ENCODE data around the gene CTCFL.
A peak's percentile ranks its signal among the peaks of the same experiment; 100 is the strongest.

CTCFL gene

DNA sequence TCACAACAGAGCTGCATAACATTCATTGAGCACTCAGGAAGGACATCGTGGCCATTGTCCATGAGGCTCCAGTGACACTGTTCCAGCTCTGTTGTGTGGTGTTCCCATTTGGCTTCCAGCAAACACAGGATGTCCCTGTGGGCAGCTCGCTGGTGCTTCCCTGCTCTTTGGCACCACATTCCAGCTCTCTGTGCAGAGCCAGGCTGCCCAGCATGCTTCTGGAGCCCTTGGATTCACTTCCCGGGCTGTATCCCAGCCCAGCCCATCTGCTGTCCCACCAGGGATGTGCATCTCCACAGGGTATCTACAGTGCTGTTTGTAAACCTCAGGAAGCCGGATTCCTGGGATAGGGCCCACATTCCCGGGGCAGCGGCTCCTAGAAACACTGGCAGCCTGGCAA is 57.2 kb downstream of the CTCFL start:
- H3K9me3 Mint-ChIP-seq, result no peaks in the 10 kb centered on the region
- no peak overlapping the region for H3K4me3 Mint-ChIP-seq
- no peak overlapping the region for H3K27ac Mint-ChIP-seq
- H3K4me1 Mint-ChIP-seq, result peaks cover 3% of the 10 kb centered on the region
- H3K27me3 Mint-ChIP-seq, result no peaks in the 10 kb centered on the region
- DNase-seq (no peak), ATAC-seq (no peak)
- no peaks in the 10 kb centered on the region for H3K36me3 Mint-ChIP-seq (ENCODE audit: low read depth)

DNA sequence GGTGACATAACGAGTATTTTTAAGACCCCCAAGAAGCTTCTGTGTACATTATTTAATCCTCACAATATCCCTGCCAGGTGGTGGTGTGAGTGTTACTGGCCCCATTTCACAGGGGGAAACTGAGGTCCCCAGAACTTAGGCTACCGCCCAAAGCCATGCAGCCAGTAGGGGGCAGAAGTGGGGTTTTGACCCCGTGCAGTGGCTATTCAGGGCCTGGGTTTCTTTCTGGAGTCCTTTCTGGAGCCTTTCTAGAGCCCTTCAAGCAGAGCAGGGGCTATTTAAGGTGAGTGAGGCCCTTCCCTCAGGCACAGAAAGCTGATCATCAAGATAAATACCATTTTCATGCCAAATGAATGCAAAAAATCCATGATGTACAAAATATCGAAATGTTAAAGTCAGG is 59.0 kb downstream of the CTCFL start:
- no peaks in the 10 kb centered on the region for H3K4me1 Mint-ChIP-seq
- ATAC-seq (no peak), DNase-seq (no peak)
- H3K9me3 Mint-ChIP-seq, result no peaks in the 10 kb centered on the region
- no peaks in the 10 kb centered on the region for H3K27me3 Mint-ChIP-seq
- H3K36me3 Mint-ChIP-seq (ENCODE audit: low read depth), result no peaks in the 10 kb centered on the region
- H3K4me3 Mint-ChIP-seq, result no peak overlapping the region
- H3K27ac Mint-ChIP-seq, result no peak overlapping the region

DNA sequence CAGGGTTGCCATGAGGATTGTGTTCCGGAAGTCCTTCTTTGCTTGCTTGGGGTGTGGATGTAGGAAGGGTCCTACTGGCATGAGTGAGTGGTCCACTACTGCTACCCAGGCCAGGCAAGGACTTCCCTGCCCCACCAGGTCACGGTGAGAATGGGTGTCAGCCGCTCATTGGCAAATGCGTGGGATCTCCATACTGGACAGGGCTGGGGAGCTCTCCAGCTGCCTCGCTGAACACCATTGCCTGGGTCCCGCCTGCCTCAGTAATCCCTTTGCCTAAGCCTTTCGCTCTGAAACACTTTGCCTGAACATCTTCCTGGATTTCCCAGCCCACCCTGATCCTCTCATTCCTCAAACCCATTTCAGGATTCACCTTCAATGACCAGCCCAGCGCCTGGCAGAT is 59.5 kb downstream of the CTCFL start:
- Mint-ChIP-seq H3K27ac (no peak overlapping the region), H3K27me3 (no peaks in the 10 kb centered on the region), H3K9me3 (no peaks in the 10 kb centered on the region), H3K36me3 (ENCODE audit: low read depth) (no peaks in the 10 kb centered on the region), H3K4me1 (no peaks in the 10 kb centered on the region), H3K4me3 (no peak overlapping the region)
- ATAC-seq (no peak), DNase-seq (no peak)

DNA sequence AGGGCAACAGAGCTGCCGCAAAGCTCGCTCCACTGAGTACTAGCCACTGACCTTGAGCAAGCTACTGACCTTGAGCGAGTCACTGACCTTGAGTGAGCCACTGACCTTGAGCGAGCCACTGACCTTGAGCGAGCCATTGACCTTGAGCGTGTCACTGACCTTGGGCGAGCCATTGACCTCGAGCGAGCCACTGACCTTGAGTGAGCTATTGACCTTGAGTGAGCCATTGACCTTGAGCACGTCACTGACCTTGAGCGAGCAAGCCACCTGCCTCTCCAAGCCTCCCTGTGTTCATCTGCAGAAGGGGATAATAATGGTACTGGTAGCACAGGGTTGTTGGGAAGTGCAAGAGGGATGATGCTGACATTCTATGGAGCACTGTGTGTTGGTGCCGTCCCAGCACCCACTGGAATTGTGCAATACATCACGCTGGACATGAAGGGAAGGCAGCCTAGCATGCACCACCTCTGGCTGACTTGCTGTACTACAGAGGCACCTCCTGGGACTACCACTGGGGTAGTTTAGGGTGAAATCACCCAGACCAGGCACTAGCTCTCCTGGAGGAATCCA is 60.2 kb downstream of the CTCFL start:
- peak overlapping the region; percentile 73 for H3K27ac Mint-ChIP-seq
- H3K36me3 Mint-ChIP-seq (ENCODE audit: low read depth), result no peaks in the 10 kb centered on the region
- no peaks in the 10 kb centered on the region for H3K27me3 Mint-ChIP-seq
- H3K4me3 Mint-ChIP-seq, result no peak overlapping the region
- H3K9me3 Mint-ChIP-seq, result no peaks in the 10 kb centered on the region
- no peaks in the 10 kb centered on the region for H3K4me1 Mint-ChIP-seq
- no peak for ATAC-seq
- no peak for DNase-seq

DNA sequence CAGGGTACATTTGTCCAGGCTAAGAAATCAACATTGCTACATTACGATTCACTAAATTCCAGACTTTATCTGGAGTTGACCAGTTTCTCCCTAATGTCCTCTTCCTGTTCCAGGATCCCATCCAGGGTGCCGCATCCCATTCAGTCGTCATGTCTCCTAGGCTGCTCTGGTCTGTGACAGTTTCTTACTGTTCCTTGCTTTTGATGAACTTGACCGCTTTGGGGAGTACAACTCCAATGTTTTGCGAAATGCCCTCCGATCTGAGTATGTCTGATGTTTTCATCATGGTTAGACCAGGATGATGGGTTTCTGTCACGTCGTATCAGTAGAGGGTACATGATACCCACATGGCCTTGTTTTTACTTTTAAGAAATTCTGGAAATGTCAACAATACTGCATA is 62.2 kb downstream of the CTCFL start:
- no peaks in the 10 kb centered on the region for H3K9me3 Mint-ChIP-seq
- no peak overlapping the region for H3K27ac Mint-ChIP-seq
- H3K27me3 Mint-ChIP-seq, result no peaks in the 10 kb centered on the region
- H3K4me3 Mint-ChIP-seq, result no peak overlapping the region
- ATAC-seq (no peak), DNase-seq (no peak)
- no peaks in the 10 kb centered on the region for H3K36me3 Mint-ChIP-seq (ENCODE audit: low read depth)
- peaks cover 2% of the 10 kb centered on the region for H3K4me1 Mint-ChIP-seq

DNA sequence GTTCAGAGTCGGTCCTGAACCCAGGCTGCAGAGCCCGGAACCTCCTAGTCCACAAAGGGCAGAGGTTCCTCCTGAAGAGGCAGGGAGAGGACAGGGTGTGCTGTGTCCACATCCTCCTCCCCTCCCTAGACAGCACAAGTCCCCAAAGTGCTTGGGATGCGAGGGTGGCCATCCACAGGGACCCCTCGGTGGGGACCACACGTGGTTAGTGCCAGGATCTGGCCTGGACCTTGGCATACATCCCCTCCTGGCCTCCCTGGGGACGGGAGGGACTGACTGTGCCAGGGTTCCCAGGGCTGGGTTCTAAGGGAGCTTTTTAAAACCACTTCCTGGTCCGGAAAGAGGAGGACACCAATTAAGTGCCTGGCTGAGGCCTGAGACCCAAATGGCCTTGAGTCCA is 63.2 kb downstream of the CTCFL start:
- no peaks in the 10 kb centered on the region for H3K27me3 Mint-ChIP-seq
- H3K4me1 Mint-ChIP-seq, result peaks cover 2% of the 10 kb centered on the region
- H3K4me3 Mint-ChIP-seq, result no peak overlapping the region
- peak overlapping the region; percentile 19 for H3K27ac Mint-ChIP-seq
- no peak for ATAC-seq
- H3K36me3 Mint-ChIP-seq (ENCODE audit: low read depth), result no peaks in the 10 kb centered on the region
- H3K9me3 Mint-ChIP-seq, result no peaks in the 10 kb centered on the region
- DNase-seq, result no peak

DNA sequence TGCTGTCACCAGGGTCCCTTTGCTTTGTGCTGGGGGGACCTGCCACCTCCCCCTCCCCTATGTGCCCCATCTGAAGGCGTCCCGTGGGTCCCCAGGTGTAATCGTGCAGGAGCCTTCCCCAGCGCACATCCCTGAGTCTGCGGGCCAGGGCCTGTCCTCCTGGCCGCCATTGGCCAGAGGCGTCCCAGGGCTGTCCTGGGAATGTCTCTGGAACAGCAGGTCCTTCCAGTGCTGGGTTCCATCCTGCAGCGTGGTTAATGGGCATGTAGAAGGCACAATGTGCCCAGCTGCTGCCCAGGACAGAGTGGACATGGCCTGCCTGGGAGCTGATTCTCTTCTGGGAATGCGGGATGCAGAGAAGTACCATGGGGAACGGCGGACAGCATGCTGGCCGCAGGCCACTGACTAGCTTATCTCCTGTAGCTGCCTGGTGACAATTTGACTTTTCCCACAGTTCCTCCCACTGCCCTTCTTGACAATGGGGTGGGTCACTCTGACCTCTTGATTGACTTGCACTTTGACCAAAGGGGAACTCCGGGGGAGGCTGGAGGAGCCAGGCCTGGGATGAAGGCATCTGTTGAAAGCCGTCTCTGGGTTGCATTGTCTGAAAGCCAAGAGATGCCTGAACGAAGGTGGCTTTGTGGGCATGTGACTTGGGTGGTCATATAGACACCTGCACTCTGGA is 64.0 kb downstream of the CTCFL start:
- DNase-seq (no peak), ATAC-seq (no peak)
- H3K27ac Mint-ChIP-seq, result no peak overlapping the region
- peaks cover 2% of the 10 kb centered on the region for H3K4me1 Mint-ChIP-seq
- H3K9me3 Mint-ChIP-seq, result no peaks in the 10 kb centered on the region
- no peaks in the 10 kb centered on the region for H3K36me3 Mint-ChIP-seq (ENCODE audit: low read depth)
- no peaks in the 10 kb centered on the region for H3K27me3 Mint-ChIP-seq
- H3K4me3 Mint-ChIP-seq, result no peak overlapping the region

DNA sequence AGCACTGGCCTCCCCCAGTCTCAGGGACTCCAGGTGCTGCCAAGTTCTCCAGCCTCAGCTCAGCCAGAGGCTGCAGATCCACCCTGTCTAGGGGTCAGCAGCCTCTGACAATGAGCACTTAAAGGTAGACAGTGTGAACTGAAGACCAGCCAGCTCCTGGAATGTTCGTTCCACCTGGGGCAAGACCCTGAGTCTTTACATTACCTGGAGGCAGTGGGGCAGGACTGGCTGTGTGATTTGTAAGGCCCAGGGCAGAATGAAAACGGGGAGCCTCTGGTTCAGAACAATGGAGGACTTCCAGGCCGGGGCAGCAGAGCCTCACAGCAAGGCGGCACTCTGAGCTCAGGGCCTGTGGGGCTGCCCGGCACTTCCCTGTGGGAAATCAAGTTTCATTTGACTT is 65.0 kb downstream of the CTCFL start:
- no peaks in the 10 kb centered on the region for H3K36me3 Mint-ChIP-seq (ENCODE audit: low read depth)
- ATAC-seq, result no peak

DNA sequence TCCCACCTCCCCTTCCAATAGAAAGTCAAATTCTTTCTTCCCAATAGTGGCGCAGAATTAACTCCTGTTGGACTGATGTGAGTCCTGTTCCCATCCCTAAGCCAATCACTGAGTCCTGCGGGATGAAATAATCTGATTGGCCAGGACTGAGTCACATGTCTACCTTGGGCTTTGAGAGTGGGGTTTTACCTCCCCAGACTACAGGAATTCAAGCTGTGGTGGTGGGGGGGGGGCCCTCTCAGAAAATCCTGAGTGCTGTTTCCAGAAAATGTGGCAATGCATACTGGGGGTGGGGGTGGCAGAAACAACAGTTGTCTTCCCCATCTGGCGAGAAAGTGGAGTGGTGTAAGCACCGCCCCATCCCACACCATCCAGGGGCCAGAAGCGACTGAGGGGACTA is 65.7 kb downstream of the CTCFL start:
- H3K27ac Mint-ChIP-seq, result no peak overlapping the region

More for the DNA sequence above, 65.0 kb downstream of the CTCFL start:
- Mint-ChIP-seq H3K4me3 (no peak overlapping the region), H3K9me3 (no peaks in the 10 kb centered on the region), H3K4me1 (peaks cover 2% of the 10 kb centered on the region), H3K27me3 (no peaks in the 10 kb centered on the region), H3K27ac (no peak overlapping the region)
- no peak for DNase-seq

DNA sequence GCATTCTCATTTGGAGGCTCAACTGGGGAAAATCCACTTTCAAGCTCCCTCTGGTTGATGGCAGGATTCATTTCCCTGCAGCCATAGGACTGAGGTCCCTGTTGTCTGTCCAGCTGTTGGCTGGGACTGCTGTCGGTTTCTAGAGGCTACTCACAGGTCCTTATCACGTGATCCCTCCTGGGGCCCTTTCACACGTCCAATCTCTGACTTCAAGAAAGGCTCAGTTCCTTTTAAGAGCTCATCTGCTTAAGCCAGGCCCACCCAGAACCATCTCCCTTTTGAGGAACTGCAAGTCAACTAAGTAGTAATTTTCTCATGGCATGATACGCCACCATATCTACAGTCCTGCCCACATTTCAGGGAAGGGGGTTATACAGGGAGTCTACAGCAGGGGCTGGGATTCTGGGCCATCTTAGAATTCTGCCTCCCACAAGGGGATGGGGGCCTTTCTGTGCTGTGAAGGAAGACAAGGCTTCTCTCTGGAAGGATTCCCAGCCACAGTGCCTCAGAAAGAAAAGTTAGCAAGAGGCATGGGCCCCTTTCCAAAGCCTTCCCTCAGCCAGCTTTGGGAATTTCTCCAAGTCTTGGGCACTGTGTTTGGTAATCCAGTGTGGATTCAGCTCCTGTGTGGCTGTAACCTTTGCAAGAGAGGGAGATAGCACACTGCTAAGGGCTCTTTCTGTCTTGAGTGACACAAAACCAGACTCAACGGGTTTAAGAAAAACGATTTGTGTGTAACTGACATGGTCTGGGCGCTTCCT is 66.4 kb downstream of the CTCFL start:
- H3K27ac Mint-ChIP-seq, result no peak overlapping the region
- ATAC-seq, result no peak
- H3K9me3 Mint-ChIP-seq, result no peaks in the 10 kb centered on the region
- DNase-seq, result no peak
- H3K4me1 Mint-ChIP-seq, result peaks cover 2% of the 10 kb centered on the region
- no peaks in the 10 kb centered on the region for H3K27me3 Mint-ChIP-seq
- H3K4me3 Mint-ChIP-seq, result no peak overlapping the region
- H3K36me3 Mint-ChIP-seq (ENCODE audit: low read depth), result no peaks in the 10 kb centered on the region

More for the DNA sequence above, 65.7 kb downstream of the CTCFL start:
- no peaks in the 10 kb centered on the region for H3K36me3 Mint-ChIP-seq (ENCODE audit: low read depth)
- DNase-seq (no peak), ATAC-seq (no peak)
- no peak overlapping the region for H3K4me3 Mint-ChIP-seq
- no peaks in the 10 kb centered on the region for H3K27me3 Mint-ChIP-seq
- peaks cover 2% of the 10 kb centered on the region for H3K4me1 Mint-ChIP-seq
- H3K9me3 Mint-ChIP-seq, result no peaks in the 10 kb centered on the region

DNA sequence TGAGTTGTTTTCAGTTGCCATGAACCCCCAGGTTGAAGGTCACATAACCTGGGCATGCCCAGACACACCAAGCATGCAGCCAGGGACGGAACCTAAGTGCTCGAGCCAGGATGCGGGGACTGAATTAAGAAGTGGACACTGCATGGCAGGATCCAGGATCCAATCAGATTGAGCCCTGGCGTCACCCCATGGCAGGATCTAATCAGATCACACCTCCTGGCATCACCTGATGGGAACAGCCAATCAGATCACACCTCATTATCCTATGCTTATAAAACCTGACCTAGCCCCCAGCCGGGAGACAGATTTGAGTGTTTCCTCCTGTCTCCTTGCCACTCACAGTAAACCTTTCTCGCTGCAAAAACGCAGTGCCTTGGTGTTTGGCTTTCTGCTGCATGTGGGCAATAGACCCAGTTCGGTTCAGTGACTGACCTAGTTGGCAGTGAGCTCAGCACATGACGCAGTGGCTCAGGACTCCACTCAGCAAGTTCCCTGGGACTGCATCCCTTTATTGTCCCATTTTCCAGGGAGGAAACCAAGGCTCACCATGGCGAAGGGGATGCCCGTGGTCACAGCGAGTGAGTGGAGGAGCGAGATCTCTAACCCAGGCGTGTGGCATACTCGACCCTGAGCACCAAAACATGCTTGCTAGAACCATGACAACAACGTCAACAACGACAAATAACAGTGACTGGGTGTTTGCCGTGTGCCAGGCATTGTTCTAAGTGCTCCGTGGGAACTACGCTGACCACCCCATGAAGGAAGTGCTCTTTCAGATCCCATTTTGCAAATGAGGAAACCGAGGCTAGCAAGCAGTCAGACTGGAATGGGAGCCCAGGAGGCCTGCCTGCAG is 67.5 kb downstream of the CTCFL start:
- Mint-ChIP-seq H3K9me3 (no peaks in the 10 kb centered on the region), H3K4me3 (no peak overlapping the region), H3K36me3 (ENCODE audit: low read depth) (no peaks in the 10 kb centered on the region), H3K4me1 (peaks cover 4% of the 10 kb centered on the region), H3K27me3 (no peaks in the 10 kb centered on the region), H3K27ac (no peak overlapping the region)
- DNase-seq (no peak), ATAC-seq (no peak)

DNA sequence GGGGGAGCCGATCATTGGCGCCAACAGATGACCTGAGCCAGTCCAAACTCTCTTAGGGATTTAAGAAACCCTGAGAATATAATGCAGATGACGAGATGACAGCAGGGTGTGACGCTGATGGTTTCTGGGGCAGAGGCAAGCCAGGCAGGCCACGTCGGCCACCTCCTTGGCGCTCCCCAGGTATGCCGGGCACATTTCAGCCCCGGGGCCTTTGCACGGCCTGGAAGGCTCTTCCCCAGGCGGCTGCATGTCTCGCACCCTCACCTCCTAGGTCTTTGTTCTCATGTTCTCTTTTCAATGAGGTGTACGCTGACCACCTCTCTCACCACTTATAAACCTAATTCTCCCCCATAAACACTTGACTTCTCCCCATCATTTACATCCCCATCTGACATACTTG is 68.8 kb downstream of the CTCFL start:
- no peak overlapping the region for H3K4me3 Mint-ChIP-seq
- H3K4me1 Mint-ChIP-seq, result peaks cover 18% of the 10 kb centered on the region
- DNase-seq, result no peak
- ATAC-seq, result no peak
- H3K27ac Mint-ChIP-seq, result no peak overlapping the region
- H3K27me3 Mint-ChIP-seq, result no peaks in the 10 kb centered on the region
- H3K36me3 Mint-ChIP-seq (ENCODE audit: low read depth), result no peaks in the 10 kb centered on the region
- H3K9me3 Mint-ChIP-seq, result peaks cover 3% of the 10 kb centered on the region

DNA sequence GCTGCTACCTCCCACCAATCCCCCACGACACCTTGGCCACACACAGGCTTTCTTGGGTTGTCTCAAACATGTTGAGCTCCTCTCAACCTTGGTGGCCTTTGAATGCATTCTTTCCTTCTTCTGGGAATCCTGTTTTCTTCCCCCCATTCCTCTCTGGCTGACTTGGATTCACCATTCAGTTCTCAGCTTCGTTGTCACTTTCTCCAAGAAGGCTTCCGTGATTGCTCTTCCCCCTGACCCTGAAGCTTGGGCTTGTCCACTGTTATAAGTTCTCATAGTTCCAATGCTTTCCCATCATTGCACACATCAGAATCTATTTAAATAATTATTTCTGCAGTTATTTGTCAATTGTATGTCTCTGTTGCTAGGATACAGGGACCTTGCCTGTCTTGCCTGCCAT is 69.6 kb downstream of the CTCFL start:
- no peaks in the 10 kb centered on the region for H3K27me3 Mint-ChIP-seq
- H3K4me3 Mint-ChIP-seq, result no peak overlapping the region
- DNase-seq (no peak), ATAC-seq (no peak)
- no peaks in the 10 kb centered on the region for H3K36me3 Mint-ChIP-seq (ENCODE audit: low read depth)
- peaks cover 24% of the 10 kb centered on the region for H3K4me1 Mint-ChIP-seq
- peaks cover 3% of the 10 kb centered on the region for H3K9me3 Mint-ChIP-seq
- no peak overlapping the region for H3K27ac Mint-ChIP-seq

DNA sequence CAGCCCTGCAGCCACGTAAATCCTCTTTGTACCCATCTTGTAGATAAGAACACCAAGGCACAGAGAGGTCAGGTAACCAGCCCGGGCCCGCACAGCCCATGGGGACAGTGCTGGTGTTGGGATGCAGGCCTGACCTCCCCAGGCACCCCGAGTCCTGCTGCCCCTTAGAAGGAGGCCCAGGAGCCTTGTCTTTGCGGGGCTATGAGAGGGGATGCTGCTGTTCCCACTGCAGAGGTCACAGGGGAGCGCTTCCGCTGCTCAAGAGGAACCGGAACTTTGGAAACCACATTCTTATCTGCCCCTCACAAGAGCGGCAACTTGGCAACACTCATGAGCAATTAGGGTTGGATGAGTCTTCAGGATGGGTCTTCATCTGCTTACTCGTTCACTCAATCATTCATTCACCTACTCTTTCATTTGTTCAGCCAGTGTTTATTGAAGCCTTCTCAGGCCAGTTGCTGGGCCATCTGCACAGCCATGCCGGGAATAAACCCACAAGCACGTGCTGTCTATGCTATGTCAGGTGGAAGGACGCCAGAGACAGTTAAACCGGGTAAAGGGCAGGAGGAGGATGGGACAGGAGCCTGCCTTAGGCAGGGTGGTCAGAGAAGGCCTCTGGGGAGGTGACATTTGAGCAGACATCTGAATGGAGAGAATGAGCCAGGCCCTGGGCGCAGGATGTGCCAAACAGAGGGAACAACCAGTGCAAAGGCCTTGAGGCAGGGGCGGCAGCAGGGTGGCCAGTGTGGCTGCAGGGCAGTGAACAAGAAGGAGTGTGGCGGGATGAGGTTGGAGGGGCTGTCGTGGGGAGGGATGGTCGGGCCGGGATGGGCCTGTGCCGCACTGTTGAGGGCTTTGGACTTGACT is 72.9 kb downstream of the CTCFL start:
- Mint-ChIP-seq H3K36me3 (ENCODE audit: low read depth) (no peaks in the 10 kb centered on the region), H3K27ac (peak overlapping the region; percentile 50), H3K4me1 (peaks cover 30% of the 10 kb centered on the region), H3K4me3 (no peak overlapping the region), H3K9me3 (peaks cover 3% of the 10 kb centered on the region), H3K27me3 (no peaks in the 10 kb centered on the region)
- ATAC-seq (peak; percentile 50), DNase-seq (peak; percentile 13)
